ENCODE results near the gene HBS1L.

GRCh38 chr6:134980846-134981245, 73.8 kb downstream of the HBS1L start:
- TF ChIP-seq YY1 (IDR thresholded peaks at IDR 0.05; ENCODE audit: insufficient read depth, insufficient read length) (no peak), ZNF274 (IDR thresholded peaks at IDR 0.05; ENCODE audit: low read depth, low read length) (no peak), SUZ12 (IDR thresholded peaks at IDR 0.05; ENCODE audit: extremely low read depth, insufficient read depth, insufficient read length) (no peak)
